Left hindlimb (tissue), 1 donor: ENCODE data around the gene PRKAR2A.
"Not testable (repeated sequence)": the region's sequence is repeated elsewhere in the genome, so short reads cannot be mapped to it uniquely, and the experiment has no call there.

Source experiments
- DNase-seq: peaks from one replicate; pipeline ENCODE4 v3.0.0-alpha.2; 2018

The PRKAR2A gene

DNA sequence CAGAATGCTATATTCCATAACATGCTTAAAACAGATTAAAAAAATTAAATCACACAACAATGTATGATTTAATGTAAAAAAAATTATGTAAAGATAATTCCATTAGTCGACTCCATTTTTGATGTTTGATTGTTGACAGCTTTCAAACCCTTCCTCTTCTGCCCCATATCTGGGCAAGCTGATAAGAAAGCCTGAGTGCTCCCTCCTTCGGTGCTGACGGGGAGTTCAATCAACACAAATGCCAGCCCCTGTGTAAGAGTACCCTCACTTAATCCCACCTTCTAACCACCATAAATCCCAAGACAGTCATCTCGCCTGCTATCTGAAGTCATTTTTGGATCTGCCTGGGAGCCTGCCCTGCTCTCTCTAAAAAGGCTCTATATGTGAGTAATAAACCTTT is 70.8 kb downstream of the PRKAR2A start:
- DNase-seq, result no peak

GRCh38 chr3:48770192-48770502 is 77.5 kb downstream of the PRKAR2A start:
- DNase-seq, result no peak

DNA sequence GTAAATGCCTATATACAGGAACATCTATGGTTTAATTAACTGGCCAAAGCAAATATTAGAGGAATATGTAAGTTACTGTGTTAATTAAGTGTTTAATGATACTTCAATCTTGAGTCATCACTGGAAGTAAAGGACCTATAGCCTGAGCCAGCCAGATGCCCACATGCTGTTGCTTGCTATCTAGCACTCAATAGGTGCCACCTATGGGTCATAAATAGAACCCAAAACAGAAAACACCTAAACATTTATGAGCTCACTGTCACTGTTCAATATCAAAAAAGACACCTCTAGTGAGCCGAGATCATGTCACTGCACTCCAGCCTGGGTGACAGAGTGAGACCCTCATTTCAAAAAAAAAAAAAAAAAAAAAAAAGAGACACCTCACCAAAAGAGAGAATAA is 82.3 kb downstream of the PRKAR2A start:
- DNase-seq, result no peak

DNA sequence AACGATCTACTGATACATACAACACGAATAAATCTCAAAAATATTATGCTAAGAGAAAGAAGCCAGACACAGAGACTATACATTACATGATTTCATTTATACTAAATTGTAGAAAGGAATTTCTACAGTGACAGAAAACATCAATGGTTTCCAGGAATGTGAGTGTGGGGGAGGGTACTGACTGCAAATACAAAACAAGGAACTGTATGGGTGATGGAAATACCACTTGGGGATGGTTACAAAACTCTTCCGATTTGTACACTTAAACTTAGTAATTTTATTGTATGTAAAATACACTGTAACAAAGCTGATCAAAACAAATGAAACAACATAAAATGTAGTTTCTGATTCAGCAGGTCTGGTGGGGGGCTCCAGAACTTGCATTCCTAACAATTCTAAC is 84.9 kb downstream of the PRKAR2A start:
- DNase-seq, result no peak

DNA sequence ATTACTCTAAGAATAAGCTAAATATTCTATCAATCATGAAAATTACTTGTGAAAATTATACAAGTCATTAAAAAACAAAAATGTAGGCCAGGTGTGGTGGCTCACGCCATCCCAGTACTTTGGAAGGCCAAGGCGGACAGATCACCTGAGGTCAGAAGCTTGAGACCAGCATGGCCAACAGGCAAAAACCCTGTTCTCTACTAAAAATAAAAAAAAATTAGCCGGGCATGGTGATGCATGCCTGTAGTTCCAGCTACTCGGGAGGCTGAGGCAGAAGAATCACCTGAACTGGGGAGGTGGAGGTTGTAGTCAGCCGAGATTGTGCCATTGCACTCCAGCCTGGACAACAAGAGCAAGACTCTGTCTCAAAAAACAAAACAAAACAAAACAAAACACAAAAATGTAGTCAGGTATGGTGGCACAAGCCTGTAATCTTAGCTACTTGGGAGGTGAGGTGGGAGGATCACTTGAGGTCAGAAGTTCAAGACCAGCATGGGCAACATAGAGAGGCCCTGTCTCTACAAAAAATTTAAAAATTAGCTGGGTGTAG is 87.6 kb downstream of the PRKAR2A start:
- not testable (repeated sequence) for DNase-seq

DNA sequence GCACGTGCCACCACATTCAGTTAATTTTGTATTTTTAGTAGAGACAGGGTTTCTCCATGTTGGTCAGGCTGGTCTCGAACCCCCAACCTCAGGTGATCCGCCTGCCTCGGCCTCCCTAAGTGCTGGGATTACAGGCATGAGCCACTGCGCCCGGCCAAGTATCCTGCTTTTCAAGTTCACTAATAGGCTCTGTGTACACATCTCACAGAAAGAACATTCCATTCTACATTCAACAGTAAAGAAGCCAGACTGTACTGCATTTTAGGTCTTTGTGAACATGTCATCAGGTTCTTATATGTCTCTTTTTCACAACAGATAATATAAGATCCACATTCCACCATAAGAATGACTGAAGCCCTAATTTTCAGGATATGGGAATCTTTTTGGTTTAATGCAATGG is 88.1 kb downstream of the PRKAR2A start:
- not testable (repeated sequence) for DNase-seq

GRCh38 chr3:48759071-48759470 is 88.6 kb downstream of the PRKAR2A start:
- no peak for DNase-seq

DNA sequence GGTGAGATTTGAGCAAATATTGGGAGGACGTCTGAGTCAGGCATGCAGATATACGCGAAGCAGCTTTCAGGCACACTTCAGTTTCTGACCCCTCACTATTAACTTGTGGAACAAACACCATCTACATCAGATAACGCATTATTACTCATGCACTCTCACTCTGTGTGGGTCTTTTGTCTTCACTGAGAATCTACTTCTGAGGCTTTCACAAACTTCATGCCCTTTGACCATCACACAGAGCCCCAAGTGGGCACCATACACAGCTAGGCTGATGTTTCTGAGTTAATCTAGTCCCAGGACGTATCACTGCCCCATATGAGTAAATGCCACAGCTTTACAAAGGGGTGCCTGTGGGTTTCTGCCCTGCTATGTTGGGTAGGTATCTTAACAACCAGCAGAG is 91.0 kb downstream of the PRKAR2A start:
- DNase-seq, result no peak

- DNase-seq, result no peak
These were observed 96.8 kb downstream of the PRKAR2A start for GRCh38 chr3:48750856-48751255.

GRCh38 chr3:48748754-48749153 is 98.9 kb downstream of the PRKAR2A start:
- DNase-seq, result no peak

DNA sequence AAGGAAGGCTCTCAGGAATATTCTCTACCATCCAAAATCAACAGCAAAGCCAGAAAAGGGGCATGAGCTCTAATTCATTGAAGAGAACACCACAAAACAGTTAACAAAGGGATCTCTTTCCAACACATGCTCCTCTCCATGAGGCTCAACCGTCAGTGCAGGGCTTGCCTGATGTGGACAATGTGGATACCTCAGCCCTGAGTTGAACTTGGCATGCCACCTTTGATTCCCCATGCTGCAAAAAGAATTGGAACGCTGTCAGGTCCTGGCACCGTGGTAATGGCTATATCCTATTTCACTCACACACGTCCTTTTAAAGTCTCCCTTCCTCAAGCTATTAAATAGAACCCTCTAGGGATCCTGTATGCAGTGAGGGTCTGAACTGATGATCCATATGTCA is 100.0 kb downstream of the PRKAR2A start:
- DNase-seq, result no peak

GRCh38 chr3:48747015-48747615 is 100.6 kb downstream of the PRKAR2A start:
- DNase-seq, result no peak

DNA sequence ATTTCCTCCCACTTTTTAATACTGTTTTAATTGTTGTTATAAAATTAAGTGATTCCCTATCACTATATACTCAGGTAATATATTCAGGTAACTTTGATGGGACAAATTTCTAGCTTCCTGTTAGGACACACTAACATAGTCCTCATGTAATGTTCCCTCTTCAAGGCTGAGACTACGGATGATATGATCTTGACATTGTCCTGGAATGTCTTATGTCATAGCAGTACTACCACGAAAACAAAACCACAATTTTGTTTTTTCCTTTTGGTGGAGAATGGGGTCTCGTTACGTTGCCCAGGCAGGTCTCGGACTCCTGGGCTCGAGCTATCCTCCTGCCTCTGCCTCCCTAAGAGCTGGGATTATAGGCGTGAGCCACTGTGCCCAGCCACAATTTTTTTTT is 103.9 kb downstream of the PRKAR2A start:
- DNase-seq, result no peak

GRCh38 chr3:48741226-48741625 is 106.4 kb downstream of the PRKAR2A start:
- not testable (repeated sequence) for DNase-seq

DNA sequence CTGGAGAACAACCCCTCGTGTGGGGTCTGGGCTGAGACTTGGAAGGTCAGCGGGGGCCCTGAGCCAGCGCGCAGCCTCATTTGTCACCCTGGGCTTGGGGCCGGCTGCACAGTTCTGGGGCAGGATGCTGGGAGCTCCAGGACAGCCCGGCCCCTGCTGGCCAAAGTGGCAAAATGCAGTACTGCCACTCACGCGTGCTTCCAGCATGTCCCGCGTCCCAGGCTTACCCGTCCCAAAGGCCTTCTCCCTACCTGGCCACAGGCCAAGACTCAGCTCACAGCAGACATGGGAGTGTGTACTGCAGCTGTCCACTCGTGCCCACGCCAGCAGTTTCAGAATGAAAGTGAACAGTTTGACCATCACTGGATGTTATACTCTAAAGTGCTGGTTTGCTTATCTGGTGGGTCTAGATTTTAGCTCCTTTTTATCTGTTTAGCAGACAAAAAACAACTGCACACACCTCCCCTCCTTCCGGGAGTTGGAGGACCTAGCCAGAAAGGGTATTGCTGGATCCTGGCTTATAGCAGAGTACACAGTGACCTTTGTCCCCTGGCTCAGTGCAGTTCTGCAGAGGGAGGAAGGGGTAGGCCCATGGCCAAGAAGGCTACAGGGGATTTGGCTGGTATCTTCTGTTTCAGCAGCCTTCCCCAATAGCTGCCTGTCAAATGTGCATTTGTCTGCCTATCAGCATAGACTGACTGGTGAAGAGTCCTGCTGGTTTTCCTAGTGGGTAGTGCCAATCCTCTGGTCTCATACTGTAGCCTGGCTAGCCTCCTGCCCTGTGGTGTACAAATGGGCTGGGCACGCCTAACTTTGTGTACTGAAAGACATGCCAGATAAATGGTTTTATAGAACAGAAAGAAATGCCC is 107.5 kb downstream of the PRKAR2A start:
- peak; percentile 57 for DNase-seq

GRCh38 chr3:48739617-48739954 is 108.1 kb downstream of the PRKAR2A start:
- DNase-seq, result no peak

DNA sequence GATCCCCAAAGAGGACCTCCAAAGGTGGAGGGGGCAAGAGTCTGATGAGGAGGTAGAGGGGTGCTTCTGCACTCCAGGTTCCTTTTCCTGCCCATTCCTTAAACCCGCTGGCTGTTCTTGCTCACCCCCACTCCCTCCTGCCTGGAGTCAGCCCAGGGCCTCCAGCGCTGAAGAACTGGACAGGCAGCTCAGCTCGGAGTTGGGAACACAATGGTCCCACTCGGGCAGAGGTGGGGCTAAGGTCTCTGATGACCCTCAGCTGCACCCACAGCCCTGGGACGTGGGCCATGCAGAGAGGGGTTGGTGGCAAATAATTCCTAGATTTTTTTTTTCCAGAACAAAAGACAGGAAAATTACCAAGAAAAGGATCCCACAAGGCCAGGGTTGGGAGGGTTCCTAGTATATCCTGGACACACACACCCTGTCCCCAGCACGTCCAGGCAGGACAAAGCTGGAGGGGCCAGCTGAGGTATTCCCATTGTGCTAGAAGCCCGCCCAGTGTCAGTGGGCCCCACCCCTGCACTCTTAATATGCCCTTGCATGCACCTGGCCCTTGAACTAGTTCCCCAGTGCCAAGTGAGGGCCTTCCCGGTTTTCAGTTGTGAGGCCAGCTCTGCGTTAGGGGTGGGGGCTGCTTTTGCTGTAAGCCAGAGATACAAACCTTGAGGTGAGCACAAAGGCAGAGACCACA is 108.6 kb downstream of the PRKAR2A start:
- no peak for DNase-seq

DNA sequence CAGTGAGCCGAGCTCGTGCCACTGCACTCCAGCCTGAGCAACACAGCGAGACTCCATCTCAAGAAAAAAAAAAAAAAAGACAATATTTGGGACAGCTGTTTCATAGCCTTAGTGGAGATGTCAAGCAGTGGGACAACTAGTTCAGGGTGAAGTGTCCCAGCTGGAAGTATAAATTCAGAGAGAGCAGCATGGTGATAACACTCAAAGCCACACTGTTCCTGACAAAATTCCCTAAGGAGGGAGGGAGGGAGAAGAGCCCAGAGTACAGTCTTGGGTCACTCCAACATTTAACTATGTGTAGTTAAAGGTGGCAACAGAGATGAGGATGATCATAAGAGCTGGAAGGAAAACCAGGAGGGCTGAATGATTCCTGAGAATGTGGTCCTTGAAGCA is 109.5 kb downstream of the PRKAR2A start:
- no peak for DNase-seq

DNA sequence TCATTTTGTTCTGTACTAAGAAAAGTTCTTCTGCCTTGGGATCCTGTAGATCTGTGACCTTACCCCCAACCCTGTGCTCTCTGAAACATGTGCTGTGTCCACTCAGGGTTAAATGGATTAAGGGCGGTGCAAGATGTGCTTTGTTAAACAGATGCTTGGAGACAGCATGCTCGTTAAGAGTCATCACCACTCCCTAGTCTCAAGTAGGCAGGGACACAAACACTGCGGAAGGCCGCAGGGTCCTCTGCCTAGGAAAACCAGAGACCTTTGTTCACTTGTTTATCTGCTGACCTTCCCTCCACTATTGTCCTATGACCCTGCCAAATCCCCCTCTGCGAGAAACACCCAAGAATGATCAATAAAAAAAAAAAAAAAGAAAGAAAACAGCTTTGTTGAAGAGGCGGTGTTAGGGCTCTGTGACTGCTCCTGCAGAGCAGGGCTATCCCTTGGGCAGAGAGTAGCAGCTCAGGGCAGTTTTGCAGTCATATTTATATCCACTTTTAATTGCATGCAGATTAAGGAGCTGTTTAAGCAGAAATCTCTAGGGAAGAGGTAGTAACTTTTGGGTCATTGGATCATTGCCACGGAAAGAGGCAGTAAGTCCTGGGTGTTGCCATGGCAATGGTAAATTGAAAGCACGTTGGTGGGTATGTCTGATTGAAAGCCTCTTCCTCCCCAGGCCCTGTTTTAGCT is 112.5 kb downstream of the PRKAR2A start:
- not testable (repeated sequence) for DNase-seq

DNA sequence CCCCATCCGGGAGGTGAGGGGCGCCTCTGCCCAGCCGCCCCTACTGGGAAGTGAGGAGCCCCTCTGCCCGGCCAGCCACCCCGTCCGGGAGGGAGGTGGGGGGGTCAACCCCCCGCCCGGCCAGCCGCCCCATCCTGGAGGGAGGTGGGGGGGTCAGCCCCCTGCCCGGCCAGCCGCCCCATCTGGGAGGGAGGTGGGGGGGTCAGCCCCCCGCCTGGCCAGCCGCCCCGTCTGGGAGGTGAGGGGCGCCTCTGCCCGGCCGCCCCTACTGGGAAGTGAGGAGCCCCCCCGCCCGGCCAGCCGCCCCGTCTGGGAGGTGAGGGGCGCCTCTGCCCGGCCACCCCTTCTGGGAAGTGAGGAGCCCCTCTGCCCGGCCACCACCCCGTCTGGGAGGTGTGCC is 113.1 kb downstream of the PRKAR2A start:
- DNase-seq, result not testable (repeated sequence)

DNA sequence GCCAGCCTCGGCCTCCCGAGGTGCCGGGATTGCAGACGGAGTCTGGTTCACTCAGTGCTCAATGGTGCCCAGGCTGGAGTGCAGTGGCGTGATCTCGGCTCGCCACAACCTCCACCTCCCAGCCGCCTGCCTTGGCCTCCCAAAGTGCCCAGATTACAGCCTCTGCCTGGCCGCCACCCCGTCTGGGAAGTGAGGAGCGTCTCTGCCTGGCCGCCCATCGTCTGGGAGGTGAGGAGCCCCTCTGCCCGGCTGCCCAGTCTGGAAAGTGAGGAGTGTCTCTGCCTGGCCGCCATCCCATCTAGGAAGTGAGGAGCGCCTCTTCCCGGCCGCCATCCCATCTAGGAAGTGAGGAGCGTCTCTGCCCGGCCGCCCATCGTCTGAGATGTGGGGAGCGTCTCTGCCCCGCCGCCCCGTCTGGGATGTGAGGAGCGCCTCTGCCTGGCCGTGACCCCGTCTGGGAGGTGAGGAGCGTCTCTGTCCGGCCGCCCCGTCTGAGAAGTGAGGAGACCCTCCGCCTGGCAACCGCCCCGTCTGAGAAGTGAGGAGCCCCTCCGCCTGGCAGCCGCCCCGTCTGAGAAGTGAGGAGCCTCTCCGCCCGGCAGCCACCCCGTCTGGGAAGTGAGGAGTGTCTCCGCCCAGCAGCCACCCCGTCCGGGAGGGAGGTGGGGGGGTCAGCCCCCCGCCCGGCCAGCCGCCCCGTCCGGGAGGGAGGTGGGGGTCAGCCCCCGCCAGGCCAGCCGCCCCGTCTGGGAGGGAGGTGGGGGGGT is 113.7 kb downstream of the PRKAR2A start:
- DNase-seq, result not testable (repeated sequence)

- no peak for DNase-seq
These were observed 120.2 kb downstream of the PRKAR2A start for GRCh38 chr3:48727511-48727910.
